Dermis microvascular lymphatic vessel endothelial cell (primary cell): Measurements from ENCODE around the gene KCNA10. TPM values are rescaled to one million over a fixed set of nuclear protein-coding genes. Genes with fewer than 3 reads are reported as not detected.
A peak's percentile ranks its signal among the peaks of the same experiment; 100 is the strongest.
"Not testable (repeated sequence)": the region's sequence is repeated elsewhere in the genome, so short reads cannot be mapped to it uniquely, and the experiment has no call there.

Experiments
- DNase-seq, 2 donors: peaks; one replicate each; pipeline versions ENCODE4 v3.0.0 to v3.0.0-alpha.2; 2010; ENCODE audit warnings: low read depth in 2 of 2
- total RNA-seq: library from RNA; depleted of rRNA; stranded (reverse); fragments of >200 nt; gene quantifications from 2 replicates; pipeline ENCODE4 v1.2.1, GENCODE V29; 2014

KCNA10 gene
- total RNA-seq, 1 donor from 2014 or later: not detected

GRCh38 chr1:110535985-110536384 lies 17.0 kb upstream of the KCNA10 start:
- no peak for DNase-seq

DNA sequence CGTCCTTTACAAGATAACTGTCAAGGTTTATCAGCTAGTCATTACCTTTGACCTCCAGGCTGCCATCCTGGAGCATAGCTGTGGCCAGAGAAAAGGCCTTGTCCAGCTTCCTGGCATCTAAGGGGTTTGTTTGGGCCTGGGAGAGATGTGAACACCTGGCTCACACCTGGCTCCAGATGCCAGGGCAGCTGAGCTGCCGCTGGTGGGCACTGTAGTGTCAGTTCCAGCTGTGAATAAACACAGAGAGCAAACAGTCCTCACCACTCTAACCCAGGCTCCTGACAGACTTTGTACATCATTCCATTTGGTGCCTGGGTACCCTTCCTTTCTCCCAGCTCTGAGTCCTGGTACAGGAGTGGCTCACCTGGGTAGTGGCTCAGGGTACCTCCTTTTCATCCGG lies 14.3 kb upstream of the KCNA10 start:
- DNase-seq: no peak

GRCh38 chr1:110529011-110529410 lies 10.0 kb upstream of the KCNA10 start:
- no peak for DNase-seq

DNA sequence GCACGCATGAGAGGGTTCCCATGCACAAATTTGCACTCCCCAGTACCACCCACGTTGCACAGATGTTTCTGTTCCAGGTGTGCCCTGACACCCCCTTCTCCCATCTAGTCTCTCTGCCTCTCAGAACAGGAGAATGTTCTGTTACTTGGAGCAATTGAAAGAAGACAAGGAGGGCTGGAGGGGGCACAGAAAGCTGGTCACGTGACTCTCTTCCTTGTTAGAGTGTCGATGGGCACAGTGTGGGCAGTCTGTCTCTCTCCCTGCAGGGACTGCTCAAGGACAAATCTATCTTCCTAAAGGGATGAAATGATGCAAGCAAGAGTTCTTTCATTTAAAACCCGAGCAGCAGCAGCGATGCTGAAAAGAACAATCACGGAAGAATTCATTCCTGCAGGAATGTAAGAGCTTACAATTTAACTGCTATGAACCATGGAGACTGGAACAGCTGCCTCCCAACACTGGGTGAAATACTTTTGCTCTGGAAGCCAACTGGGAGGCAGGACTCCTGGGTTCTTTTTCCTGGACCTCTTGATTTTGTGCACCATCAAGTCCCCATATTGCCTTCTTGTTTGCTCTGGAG lies 7.3 kb upstream of the KCNA10 start:
- DNase-seq: no peak

DNA sequence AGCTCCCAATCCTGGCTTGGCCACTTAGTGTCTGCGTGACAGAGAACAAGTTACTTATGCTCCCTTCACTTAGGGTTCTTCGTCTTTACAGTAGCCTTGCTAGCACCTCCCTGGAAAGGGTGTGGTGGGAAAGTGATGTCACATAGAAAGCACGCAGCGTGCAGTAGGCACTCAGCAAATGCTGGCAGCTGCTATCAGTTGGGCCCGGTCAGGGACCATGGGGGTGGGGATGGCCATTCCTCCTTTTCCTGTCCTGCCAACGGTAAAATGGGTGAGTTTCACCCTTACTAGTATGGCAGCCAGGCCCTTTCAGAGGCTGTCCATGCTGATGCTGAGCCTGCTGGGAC lies 6.2 kb upstream of the KCNA10 start:
- no peak for DNase-seq

DNA sequence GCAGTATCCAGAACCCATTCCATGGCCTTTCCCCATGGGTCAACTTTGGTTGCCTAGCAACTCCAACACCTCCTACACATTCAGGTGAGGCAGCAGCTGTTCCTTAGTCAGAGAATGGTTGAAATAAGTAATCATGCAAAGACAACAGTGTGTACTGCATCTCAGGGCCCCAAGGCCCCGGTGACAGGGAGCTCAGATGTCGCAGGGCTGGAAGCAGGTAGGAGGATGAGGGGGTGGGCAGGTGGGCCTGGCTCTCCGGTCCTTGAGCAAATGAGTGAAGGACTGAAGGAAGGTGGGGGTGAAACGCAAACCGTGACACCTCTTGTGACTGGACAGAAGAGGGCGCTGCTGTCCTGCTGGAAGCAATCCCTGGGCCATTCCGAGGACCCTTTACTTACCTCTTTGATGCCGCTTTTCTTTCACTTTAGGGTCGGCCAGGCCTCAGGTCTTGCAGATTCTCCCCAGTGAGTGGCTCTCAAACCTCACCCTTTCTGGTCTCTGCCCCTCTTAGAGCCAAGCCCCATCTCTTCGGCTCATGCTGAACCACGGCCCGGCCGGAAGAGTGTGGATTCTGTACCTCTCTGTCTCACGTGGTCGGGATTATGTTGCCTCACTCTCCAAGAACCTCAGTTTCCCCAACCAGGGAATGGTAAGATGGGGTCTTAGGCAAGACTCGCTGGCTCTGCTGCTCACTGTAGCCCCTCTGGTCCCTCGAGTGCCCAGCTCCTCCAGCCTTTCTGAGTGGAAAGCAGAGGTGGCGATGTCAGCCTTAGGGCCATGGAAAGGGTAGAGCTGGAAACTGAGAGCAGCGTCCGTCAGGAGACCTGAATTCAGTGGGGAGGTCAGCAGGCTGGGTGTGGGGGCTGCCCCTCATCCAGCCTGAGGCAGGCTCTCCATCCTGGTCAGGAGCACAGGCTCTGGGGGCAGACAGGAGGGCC lies 5.6 kb upstream of the KCNA10 start:
- peak; percentile 27 to 61 for DNase-seq

GRCh38 chr1:110523011-110523410 lies 4.0 kb upstream of the KCNA10 start:
- no peak for DNase-seq

DNA sequence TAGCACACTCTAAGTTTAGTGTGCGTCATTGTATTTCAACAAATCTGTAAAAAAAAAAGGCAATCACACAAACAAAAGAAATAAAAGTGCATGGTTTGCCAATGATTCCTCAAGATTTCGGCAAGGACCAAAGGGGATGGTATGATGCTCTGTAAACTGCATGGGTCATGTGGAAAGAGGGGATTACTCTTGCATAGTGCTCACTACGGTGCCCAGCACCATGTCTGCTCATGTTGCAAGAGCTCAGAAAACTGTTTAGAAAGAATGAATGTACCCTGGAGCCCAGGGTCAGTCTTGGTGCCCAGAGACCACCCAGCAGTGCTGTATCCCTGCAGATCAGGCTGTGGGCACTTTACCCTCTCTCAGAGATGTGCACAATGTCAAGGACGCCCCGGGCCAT lies 3.6 kb upstream of the KCNA10 start:
- no peak for DNase-seq

GRCh38 chr1:110520827-110521226 lies 1.9 kb upstream of the KCNA10 start:
- DNase-seq: no peak

DNA sequence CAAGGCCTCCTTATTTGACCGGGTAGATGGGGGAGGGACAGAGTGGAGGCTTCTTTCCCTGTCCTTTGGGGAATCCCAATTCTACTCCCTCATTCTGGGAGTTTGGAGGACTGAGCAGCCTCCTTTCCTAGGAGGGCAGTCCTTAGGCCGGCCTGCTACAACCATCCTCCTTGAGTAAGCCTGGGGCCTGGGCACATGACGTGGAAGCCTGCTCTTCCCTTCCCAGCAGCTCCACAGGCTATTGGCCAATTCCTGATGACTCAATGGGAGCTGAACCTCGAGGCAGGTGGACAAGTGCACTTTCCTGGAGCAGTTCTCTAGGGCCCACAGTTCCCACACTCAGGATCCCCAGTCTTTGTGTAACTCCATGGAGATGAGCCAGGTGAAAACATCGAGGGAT lies 3.1 kb downstream of the KCNA10 start:
- no peak for DNase-seq

GRCh38 chr1:110515041-110515440 lies 3.9 kb downstream of the KCNA10 start:
- no peak for DNase-seq

DNA sequence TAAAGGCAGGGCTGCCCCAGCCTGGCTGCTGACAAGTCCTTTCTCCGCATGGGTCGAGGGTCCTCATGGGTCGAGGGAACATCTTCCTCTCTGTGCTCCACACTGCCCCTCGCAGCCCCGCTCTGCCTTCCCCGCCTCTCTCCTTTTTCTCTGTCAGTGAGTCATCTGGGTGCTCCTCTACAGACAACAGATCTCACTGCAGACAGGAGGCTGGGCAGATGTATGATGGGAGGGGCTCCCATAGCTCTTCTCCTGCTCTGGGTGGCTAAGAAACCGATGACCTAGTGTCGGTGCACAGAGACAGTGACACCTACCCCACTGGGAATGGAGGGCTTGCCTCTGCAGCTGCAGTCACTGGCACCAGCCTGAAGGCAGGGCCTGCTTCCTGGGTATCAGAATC lies 5.5 kb downstream of the KCNA10 start:
- no peak for DNase-seq

GRCh38 chr1:110511436-110511835 lies 7.5 kb downstream of the KCNA10 start:
- DNase-seq: no peak

DNA sequence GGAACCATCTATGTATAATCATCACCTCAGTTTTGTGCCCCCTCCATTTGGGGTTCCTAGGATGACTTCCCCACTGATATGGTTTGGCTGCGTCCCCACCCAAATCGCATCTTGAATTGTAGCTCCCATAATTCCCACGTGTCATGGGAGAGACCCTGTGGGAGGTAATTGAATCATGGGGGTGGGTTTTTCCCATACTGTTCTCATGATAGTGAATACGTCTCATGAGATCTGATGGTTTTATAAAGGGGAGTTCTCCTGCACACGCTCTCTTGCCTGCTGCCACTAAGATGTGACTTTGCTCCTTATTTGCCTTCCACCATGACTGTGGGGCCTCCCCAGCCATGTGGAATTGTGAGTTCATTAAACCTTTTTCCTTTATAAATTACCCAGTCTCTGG lies 8.1 kb downstream of the KCNA10 start:
- not testable (repeated sequence) for DNase-seq

GRCh38 chr1:110509655-110510054 lies 9.3 kb downstream of the KCNA10 start:
- no peak for DNase-seq

DNA sequence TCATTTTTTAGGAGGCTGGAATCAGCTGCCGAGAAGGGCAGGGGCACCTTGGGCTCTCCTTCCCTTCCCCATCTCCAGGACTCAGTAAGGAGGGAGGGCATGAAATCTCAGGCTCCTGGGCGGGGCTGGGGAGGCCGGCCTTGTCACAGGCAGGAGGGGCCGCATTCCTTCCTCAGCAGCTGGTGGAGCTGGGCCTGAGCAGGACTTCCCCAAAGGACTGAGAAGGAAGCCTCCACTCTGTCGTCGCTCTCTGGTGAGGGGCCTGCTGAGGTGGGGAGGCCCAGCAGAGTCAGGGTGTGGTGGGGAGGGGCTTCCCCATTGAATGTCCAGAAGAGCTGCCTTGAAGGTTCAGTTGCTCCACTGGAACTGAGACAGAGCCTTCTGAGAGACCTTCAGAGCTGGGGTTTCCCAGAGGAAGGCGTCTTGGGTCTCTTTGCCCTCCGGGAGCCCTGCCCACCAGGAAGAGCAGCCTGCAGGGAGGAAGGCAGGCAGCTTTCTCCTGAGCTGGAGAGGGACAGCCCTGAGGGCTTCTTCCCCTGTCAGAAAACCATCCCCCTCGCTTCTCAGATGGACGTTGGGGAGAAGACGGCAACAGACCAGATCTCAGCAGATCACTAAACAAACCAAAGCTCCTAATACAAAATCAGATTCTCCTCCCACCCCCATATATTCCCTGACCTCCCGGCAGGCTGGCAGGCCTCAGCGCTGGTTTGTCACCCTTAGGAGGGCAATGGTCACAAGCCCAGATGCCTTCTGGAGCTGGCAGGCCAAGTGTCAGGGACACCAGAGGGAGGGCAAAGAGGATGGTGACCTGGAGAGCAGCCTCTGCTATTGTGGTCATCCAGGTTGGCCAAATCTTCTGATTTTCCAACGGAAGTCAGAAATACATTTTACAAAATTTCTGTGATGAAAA lies 10.7 kb downstream of the KCNA10 start:
- DNase-seq: no peak

DNA sequence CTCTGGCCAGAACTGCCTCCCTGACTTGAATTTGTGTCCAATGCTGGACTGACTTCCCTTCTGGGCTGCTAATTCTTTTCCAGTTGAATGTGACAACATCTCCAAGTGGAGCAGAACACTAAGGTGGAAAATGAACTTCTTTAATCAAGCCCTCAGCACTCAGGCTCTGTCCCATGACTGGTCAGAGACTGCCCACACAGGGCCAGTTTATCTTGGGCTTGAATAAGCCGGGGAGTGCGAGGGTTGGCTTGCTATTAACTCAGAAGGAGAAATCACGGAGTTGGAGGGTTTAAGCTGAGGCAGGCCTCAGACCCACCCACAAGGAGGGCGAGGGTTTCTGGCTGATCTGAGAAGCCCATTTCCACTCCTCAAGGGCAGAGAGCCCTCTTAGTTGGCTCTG lies 12.4 kb downstream of the KCNA10 start:
- DNase-seq: no peak

- DNase-seq: no peak
Measured at GRCh38 chr1:110505596-110505995, 13.4 kb downstream of the KCNA10 start.

GRCh38 chr1:110504226-110504625 lies 14.7 kb downstream of the KCNA10 start:
- no peak for DNase-seq

- DNase-seq: no peak
Measured at GRCh38 chr1:110503471-110503870, 15.5 kb downstream of the KCNA10 start.

GRCh38 chr1:110502402-110503151 lies 16.4 kb downstream of the KCNA10 start:
- no peak for DNase-seq
